Activated B cell treated with CpG ODN at 0.5 μM for 24 hours (primary cell): ENCODE results near the gene MYCN. TPM values are rescaled to one million over a fixed set of nuclear protein-coding genes. Genes with fewer than 3 reads are reported as not detected.
"Not testable (repeated sequence)": the region's sequence is repeated elsewhere in the genome, so short reads cannot be mapped to it uniquely, and the experiment has no call there.

Experiments
- ATAC-seq: fragments of 200-7000 bp; cut with Tn5 transposase; one replicate; pipeline ENCODE4 v1.10.0; 2021; ENCODE audit warnings: low read depth, mild to moderate bottlenecking, moderate library complexity
- CTCF ChIA-PET: fragments of 350-600 bp; sonication (Branson Sonifier 250); formaldehyde crosslinking; loops from one replicate; lab custom pipeline; 2021; ENCODE audit warnings: antibody characterized with exemption; lab: Charles Lee
- POLR2A ChIA-PET: fragments of 350-600 bp; sonication (Branson Sonifier 250); formaldehyde crosslinking; loops from one replicate; lab custom pipeline; 2021; ENCODE audit warnings: antibody characterized with exemption; lab: Charles Lee
- DNase-seq: peaks from one replicate; pipeline ENCODE4 v3.0.0; 2022
- H3K27ac Mint-ChIP-seq: one replicate; pipeline ENCODE4 v1.8.0; 2020; ENCODE audit warnings: mixed read lengths
- H3K27me3 Mint-ChIP-seq: one replicate; pipeline ENCODE4 v1.8.0; 2021; ENCODE audit warnings: mixed read lengths
- H3K36me3 Mint-ChIP-seq: one replicate; pipeline ENCODE4 v1.8.0; 2021; ENCODE audit warnings: low read depth, mixed read lengths
- H3K4me1 Mint-ChIP-seq: one replicate; pipeline ENCODE4 v1.8.0; 2021; ENCODE audit warnings: mixed read lengths
- H3K4me3 Mint-ChIP-seq: one replicate; pipeline ENCODE4 v1.8.0; 2020; ENCODE audit warnings: mild to moderate bottlenecking, mixed read lengths
- H3K9me3 Mint-ChIP-seq: one replicate; pipeline ENCODE4 v1.8.0; 2020; ENCODE audit warnings: mixed read lengths
- intact Hi-C: fragments of 100-400 bp; cut with micrococcal nuclease; formaldehyde crosslinking; loops from one replicate; pipeline ENCODE4 v1.15.1; 2024
- total RNA-seq: library from RNA; stranded (reverse); gene quantifications from 2 replicates; pipeline ENCODE4 v1.2.3, GENCODE V29; 2022
- TF ChIP-seq, protein P1 (sequence below): fragments of 200-600 bp; IDR thresholded peaks from one replicate; pipeline ENCODE4 v1.8.0; 2022; ENCODE audit warnings: antibody characterized with exemption, mild to moderate bottlenecking

MYCN gene
- total RNA-seq, 1 donor from 2014 or later = not detected

DNA sequence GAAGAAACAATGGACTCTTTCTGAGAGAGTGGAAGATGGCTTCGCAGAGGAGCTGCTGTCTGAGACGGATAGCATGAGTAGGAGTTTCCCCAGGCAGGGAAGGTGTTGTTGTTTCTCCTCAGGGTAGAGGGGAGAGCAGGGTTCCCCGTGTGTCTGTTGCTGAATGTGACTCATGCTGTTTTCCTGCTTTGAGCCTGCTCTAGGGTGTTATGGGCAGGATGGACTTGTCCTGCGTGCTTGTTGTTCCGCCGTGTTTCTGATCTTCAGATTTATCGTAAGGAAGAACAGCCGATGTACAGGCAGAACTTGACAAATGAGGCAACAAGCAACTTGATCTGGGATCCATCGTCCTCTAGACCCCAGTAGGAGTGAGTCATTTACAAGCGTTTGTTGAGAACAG lies 19.7 kb upstream of the MYCN start:
- DNase-seq (no peak), ATAC-seq (no peak)
- Mint-ChIP-seq H3K27ac (no peak overlapping the region), H3K27me3 (peaks cover 6% of the 10 kb centered on the region), H3K36me3 (no peaks in the 10 kb centered on the region), H3K9me3 (no peaks in the 10 kb centered on the region), H3K4me1 (no peaks in the 10 kb centered on the region), H3K4me3 (no peak overlapping the region)
- ChIA-PET CTCF (no interaction called here), POLR2A (no interaction called here)
- TF ChIP-seq, protein P1, sequence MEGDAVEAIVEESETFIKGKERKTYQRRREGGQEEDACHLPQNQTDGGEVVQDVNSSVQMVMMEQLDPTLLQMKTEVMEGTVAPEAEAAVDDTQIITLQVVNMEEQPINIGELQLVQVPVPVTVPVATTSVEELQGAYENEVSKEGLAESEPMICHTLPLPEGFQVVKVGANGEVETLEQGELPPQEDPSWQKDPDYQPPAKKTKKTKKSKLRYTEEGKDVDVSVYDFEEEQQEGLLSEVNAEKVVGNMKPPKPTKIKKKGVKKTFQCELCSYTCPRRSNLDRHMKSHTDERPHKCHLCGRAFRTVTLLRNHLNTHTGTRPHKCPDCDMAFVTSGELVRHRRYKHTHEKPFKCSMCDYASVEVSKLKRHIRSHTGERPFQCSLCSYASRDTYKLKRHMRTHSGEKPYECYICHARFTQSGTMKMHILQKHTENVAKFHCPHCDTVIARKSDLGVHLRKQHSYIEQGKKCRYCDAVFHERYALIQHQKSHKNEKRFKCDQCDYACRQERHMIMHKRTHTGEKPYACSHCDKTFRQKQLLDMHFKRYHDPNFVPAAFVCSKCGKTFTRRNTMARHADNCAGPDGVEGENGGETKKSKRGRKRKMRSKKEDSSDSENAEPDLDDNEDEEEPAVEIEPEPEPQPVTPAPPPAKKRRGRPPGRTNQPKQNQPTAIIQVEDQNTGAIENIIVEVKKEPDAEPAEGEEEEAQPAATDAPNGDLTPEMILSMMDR = no peak
- intact Hi-C loops = no loop called here

DNA sequence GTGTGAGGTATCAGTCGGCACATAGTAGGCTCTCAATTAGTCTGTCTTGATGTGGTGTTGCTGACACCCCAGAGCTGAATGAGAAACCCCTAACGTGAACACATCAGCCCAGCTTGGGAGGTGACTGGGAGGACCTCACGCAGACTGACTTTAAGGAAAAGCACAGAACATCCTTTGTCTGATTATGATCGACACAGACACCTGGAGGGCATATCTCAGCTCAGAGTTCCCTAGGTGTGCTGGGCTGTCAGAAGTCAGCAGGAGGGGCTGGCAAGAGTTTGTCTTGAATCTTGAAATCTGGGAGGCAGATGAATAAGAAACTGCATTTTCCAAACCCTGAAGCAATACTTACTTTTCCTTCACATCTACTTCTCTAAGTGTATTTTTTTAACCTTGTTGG lies 16.8 kb upstream of the MYCN start:
- Mint-ChIP-seq H3K9me3 (no peaks in the 10 kb centered on the region), H3K27me3 (peaks cover 10% of the 10 kb centered on the region), H3K4me3 (no peak overlapping the region), H3K27ac (no peak overlapping the region), H3K36me3 (no peaks in the 10 kb centered on the region), H3K4me1 (no peaks in the 10 kb centered on the region)
- CTCF ChIA-PET = no interaction called here
- TF ChIP-seq, protein P1 = no peak
- intact Hi-C loops = no loop called here
- DNase-seq (no peak), ATAC-seq (no peak)
- POLR2A ChIA-PET = no interaction called here

DNA sequence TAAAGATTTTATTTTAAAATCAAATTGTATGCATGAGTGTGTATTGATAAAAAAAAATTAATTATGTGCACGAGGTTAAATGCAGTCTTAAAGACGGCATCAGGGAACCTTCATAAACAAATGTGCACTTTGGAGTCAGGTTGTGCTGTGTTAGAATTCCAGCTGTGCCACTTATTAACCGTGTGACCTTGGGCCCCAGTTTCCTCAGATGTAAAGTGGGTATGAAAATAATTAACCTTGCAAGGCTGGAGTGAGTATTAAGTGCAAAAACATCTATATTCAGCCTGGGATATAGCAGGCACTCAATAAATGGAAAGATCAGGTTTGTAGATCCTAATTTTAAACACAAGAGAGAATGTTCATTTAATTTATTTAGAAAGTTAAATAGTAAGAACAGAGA lies 14.5 kb upstream of the MYCN start:
- no peaks in the 10 kb centered on the region for H3K9me3 Mint-ChIP-seq
- intact Hi-C loops = no loop called here
- H3K27me3 Mint-ChIP-seq = peaks cover 10% of the 10 kb centered on the region
- no peaks in the 10 kb centered on the region for H3K36me3 Mint-ChIP-seq
- H3K4me3 Mint-ChIP-seq = no peak overlapping the region
- no peak for DNase-seq
- TF ChIP-seq, protein P1 = no peak
- H3K27ac Mint-ChIP-seq = no peak overlapping the region
- ChIA-PET CTCF (no interaction called here), POLR2A (no interaction called here)
- ATAC-seq = no peak
- no peaks in the 10 kb centered on the region for H3K4me1 Mint-ChIP-seq

DNA sequence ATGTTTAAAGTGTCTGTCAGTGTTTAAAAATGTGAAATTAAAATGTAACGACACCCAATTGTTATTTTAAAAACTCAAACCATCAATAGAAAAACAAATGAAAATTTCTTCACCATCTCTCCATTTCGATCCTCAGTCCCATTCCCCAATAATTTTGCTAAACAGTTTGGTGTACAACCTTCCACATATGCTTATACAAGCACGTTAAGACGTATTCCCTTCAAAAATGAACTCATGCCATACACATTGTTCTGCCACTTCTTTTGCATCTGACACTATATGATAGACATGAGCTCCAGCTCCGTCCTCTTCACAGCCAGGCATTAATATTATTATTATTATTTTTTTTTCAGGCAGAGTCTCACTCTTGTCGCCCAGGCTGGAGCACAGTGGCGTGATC lies 14.1 kb upstream of the MYCN start:
- no peak overlapping the region for H3K27ac Mint-ChIP-seq
- DNase-seq = no peak
- no peak for ATAC-seq
- H3K9me3 Mint-ChIP-seq = no peaks in the 10 kb centered on the region
- ChIA-PET CTCF (no interaction called here), POLR2A (no interaction called here)
- TF ChIP-seq, protein P1 = no peak
- H3K4me3 Mint-ChIP-seq = no peak overlapping the region
- no peaks in the 10 kb centered on the region for H3K4me1 Mint-ChIP-seq
- H3K36me3 Mint-ChIP-seq = no peaks in the 10 kb centered on the region
- H3K27me3 Mint-ChIP-seq = peaks cover 10% of the 10 kb centered on the region
- intact Hi-C loops = no loop called here

DNA sequence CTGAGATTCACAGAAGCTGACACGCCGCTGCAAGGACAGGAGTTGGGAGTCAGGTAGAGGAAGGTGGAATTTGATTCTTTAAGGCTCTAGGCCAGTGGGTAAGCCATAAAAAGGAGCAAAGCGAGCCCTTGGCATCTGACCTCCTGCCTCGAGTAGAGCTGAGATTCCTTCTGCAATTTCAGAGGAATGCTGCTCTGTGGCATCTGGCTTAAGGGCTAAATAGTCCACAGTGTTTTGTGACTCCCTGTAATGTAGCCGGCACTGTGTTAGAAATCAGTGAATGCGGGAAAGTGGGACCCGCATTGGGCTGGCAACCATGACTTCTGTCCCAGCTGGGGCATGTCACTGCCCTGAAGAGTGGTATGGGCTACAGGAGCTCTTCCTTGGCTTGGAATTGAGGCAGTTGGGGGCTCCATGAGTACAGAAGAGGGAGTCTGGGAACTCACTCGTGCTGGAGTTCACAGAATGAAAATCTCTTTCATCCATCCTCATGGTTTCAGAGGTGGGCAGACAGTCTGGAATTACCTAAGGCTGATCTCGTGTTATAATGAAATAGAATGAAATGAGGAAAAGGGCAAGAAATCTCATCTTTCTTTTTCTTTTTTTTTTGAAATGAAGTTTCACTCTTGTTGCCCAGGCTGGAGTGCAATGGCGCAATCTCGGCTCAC lies 12.7 kb upstream of the MYCN start:
- H3K27ac Mint-ChIP-seq = no peak overlapping the region
- H3K4me1 Mint-ChIP-seq = no peaks in the 10 kb centered on the region
- DNase-seq = no peak
- H3K9me3 Mint-ChIP-seq = no peaks in the 10 kb centered on the region
- H3K27me3 Mint-ChIP-seq = peaks cover 10% of the 10 kb centered on the region
- ChIA-PET CTCF (no interaction called here), POLR2A (no interaction called here)
- H3K4me3 Mint-ChIP-seq = no peak overlapping the region
- TF ChIP-seq, protein P1 = no peak
- intact Hi-C loops = no loop called here
- H3K36me3 Mint-ChIP-seq = no peaks in the 10 kb centered on the region
- ATAC-seq = no peak

DNA sequence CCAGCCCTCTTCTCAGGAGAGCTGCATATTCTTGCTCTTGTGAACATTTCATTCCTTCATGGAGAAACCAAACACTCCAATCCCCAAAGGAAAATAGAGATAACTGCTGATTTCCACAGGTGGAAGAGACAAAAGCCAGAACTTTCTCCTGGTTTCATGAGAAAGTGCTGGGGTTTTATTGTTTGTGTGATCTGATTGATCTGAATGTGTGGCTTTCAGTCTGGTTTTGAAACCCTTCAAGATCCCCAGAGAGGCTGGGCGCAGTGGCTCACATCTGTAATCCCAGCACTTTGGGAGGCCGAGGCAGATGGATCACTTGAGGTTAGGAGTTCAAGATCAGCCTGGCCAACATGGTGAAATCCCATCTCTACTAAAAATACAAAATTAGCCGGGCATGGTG lies 11.3 kb upstream of the MYCN start:
- H3K4me3 Mint-ChIP-seq, H3K27ac Mint-ChIP-seq, H3K36me3 Mint-ChIP-seq, ATAC-seq, CTCF ChIA-PET, DNase-seq, POLR2A ChIA-PET, intact Hi-C loops, H3K9me3 Mint-ChIP-seq, H3K27me3 Mint-ChIP-seq, H3K4me1 Mint-ChIP-seq: not testable (repeated sequence)
